ENCODE data around the gene FOSL1. TPM values are rescaled to one million over a fixed set of nuclear protein-coding genes. Genes with fewer than 3 reads are reported as not detected.

Gene FOSL1
- total and polyA plus RNA-seq, 2 of the 13 experiments (the other 11 are each of a cell fraction or from before 2014, with no cell fraction given): 4.0 to 4.1 TPM

GRCh38 chr11:65867284-65868071, 32.7 kb downstream of the FOSL1 start:
- no peaks in the 10 kb centered on the region for H3K79me2 ChIP-seq (ENCODE audit: insufficient read depth, low read length)
- no peak overlapping the region for H3K4me2 ChIP-seq (ENCODE audit: low read depth, low read length)
- FAIRE-seq: no peak
- ChIA-PET POLR2A (interaction anchor here (8.9 kb wide), 1 partner anchor 8 kb away, joined by 81 read pairs; the partner anchor contains the start of genes CFL1 and MUS81), CTCF (ENCODE audit: low intra/inter-chr PET ratio, low total read pairs) (no interaction called here)
- H3K27me3 ChIP-seq (ENCODE audit: control insufficient read depth in 1 of 2, insufficient read depth in 2 of 2, low read length in 2 of 2): no peaks in the 10 kb centered on the region
- H3K4me1 ChIP-seq (ENCODE audit: insufficient read depth, low read length): peaks cover 24% of the 10 kb centered on the region
- no peak for ATAC-seq
- TF ChIP-seq POLR2AphosphoS5 (IDR thresholded peaks at IDR 0.05; ENCODE audit: low read depth, low read length): 0 out of 2 replicates have a peak, but pooled peaks have one; percentile 1
- peak; percentile 15 for TF ChIP-seq RBFOX2 (IDR thresholded peaks at IDR 0.05; ENCODE audit: low read depth, low read length)
- no peak for TF ChIP-seq RNF2 (conservative IDR thresholded peaks at IDR 0.05; ENCODE audit: low read depth)
- peaks cover 14 to 45% of the 10 kb centered on the region in 2 experiments; a peak in 4 of 5 replicates for H3K36me3 ChIP-seq (replicated peaks in 1 of 2; ENCODE audit: control insufficient read depth in 1 of 2, insufficient read depth in 2 of 2, low read length in 2 of 2)
- H3K9me3 ChIP-seq (ENCODE audit: low read length): no peaks in the 10 kb centered on the region
- H3K4me3 ChIP-seq (replicated peaks in 1 of 3; ENCODE audit: insufficient read depth in 1 of 3, low read depth in 2 of 3, low read length in 3 of 3): no peak overlapping the region
- no TSS peak for BruUV-seq (replicated peaks)
- 89% methylated on average over 29 of the region's 29 CpGs for WGBS (ENCODE audit: low lambda C conversion rate)
- H2AFZ ChIP-seq (ENCODE audit: low read length): no peak overlapping the region
- H3K9ac ChIP-seq (ENCODE audit: insufficient read depth, low read depth, low read length): no peak overlapping the region
- no peak for DNase-seq (ENCODE audit: low spot score)
- no peak overlapping the region for H3K27ac ChIP-seq (ENCODE audit: extremely low read length, insufficient read depth, low read length)
- intact Hi-C loops (cut with micrococcal nuclease; ENCODE audit: unreplicated experiment) (no loop called here), in situ Hi-C loops (cut with HindIII; ENCODE audit: extremely low pct_ligation_motif_present, low pct_unique_long_range_greater_than_20kb) (no loop called here)
- H4K20me1 ChIP-seq (ENCODE audit: insufficient read depth, low read length): no peaks in the 10 kb centered on the region

DNA sequence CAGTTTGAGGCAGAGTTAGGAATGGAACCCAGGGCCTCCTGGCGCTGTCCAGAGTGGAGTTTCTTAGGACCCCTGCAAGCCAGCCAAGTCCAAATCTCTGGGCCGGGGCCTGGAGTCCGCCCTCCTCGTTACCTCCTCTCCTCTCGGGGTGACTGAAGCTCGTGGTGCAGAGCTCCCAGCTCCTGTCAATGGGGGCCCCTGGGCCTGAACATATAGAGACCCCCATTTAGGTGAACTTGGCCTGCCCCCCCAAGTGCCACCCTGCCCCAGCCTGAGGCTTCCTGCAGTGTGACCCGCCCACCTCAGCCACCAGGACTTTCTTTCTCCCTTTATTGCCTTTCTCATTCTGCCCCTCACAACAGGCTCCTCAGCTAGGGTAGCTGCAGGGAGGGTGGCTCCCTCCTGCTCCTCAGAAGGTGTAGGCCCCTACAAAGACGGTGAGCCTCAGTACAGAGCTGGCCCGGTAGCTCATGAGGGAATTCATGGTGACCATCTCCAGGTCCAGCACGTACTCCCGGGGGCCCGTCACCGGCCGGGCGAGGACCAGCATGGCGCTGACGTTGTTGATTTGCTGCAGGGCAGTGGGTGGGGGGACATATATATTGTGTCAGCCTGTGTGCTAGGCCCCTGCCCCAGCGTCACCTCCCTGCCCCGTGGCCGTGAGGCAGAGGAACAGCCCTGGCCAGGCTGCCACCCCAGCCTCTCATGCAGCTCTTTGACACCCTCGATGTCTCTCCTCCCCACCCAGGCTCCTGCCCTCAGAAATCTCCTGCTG, 33.5 kb downstream of the FOSL1 start:
- Histone ChIP-seq H3K4me3 (replicated peaks in 1 of 3; ENCODE audit: insufficient read depth in 1 of 3, low read depth in 2 of 3, low read length in 3 of 3) (no peak overlapping the region), H3K27ac (ENCODE audit: extremely low read length, insufficient read depth, low read length) (no peak overlapping the region), H2AFZ (ENCODE audit: low read length) (no peak overlapping the region), H3K79me2 (ENCODE audit: insufficient read depth, low read length) (peaks cover 2% of the 10 kb centered on the region), H3K9ac (ENCODE audit: insufficient read depth, low read depth, low read length) (no peak overlapping the region), H3K4me1 (ENCODE audit: insufficient read depth, low read length) (peaks cover 27% of the 10 kb centered on the region), H3K36me3 (replicated peaks in 1 of 2; ENCODE audit: control insufficient read depth in 1 of 2, insufficient read depth in 2 of 2, low read length in 2 of 2) (peaks cover 14 to 51% of the 10 kb centered on the region in 2 experiments; a peak in 4 of 5 replicates), H4K20me1 (ENCODE audit: insufficient read depth, low read length) (no peaks in the 10 kb centered on the region), H3K27me3 (ENCODE audit: control insufficient read depth in 1 of 2, insufficient read depth in 2 of 2, low read length in 2 of 2) (no peaks in the 10 kb centered on the region), H3K4me2 (ENCODE audit: low read depth, low read length) (no peak overlapping the region), H3K9me3 (ENCODE audit: low read length) (no peaks in the 10 kb centered on the region)
- WGBS (ENCODE audit: low lambda C conversion rate): 95% methylated on average over 15 of the region's 21 CpGs
- in situ Hi-C loops (cut with HindIII; ENCODE audit: extremely low pct_ligation_motif_present, low pct_unique_long_range_greater_than_20kb) (no loop called here), intact Hi-C loops (cut with micrococcal nuclease; ENCODE audit: unreplicated experiment) (no loop called here)
- CTCF ChIA-PET (ENCODE audit: low intra/inter-chr PET ratio, low total read pairs): no interaction called here
- no peak for FAIRE-seq
- POLR2A ChIA-PET: interaction anchor here (1.2 to 8.9 kb wide), 2 partner anchors 7 to 24 kb away, joined by 3 to 81 read pairs; partner anchors contain the start of genes CCDC85B, CFL1 and MUS81
- BruUV-seq (replicated peaks): no TSS peak
- no peak for ATAC-seq
- TF ChIP-seq RFX3 (CRISPR knock-in tag; IDR thresholded peaks at IDR 0.05) (no peak), RBFOX2 (IDR thresholded peaks at IDR 0.05; ENCODE audit: low read depth, low read length) (peak; percentile 57; the same call in 1 of the 2 replicates), AGO2 (optimal IDR thresholded peaks at IDR 0.05; ENCODE audit: low read depth, low read length) (peak; percentile 73)
- DNase-seq (ENCODE audit: low spot score): no peak
